IgD-negative memory B cell (primary cell): ENCODE results near the gene FABP7. TPM values are rescaled to one million over a fixed set of nuclear protein-coding genes. Genes with fewer than 3 reads are reported as not detected.
"Not testable (repeated sequence)": the region's sequence is repeated elsewhere in the genome, so short reads cannot be mapped to it uniquely, and the experiment has no call there.

ENCODE experiments used
- H3K27ac Mint-ChIP-seq, 3 donors: one replicate each; pipeline ENCODE4 v1.8.0; 2020 to 2022; ENCODE audit warnings: mild to moderate bottlenecking in 3 of 3, mixed read lengths in 3 of 3, moderate library complexity in 1 of 3
- H3K27me3 Mint-ChIP-seq: one replicate; pipeline ENCODE4 v1.8.0; 2021; ENCODE audit warnings: mixed read lengths
- H3K36me3 Mint-ChIP-seq: one replicate; pipeline ENCODE4 v1.8.0; 2020; ENCODE audit warnings: mild to moderate bottlenecking, mixed read lengths
- H3K4me1 Mint-ChIP-seq, 3 donors: one replicate each; pipeline ENCODE4 v1.8.0; 2020 to 2022; ENCODE audit warnings: mixed read lengths in 3 of 3, mild to moderate bottlenecking in 1 of 3
- H3K4me3 Mint-ChIP-seq, 4 donors: one replicate each; pipeline ENCODE4 v1.8.0; 2020 to 2022; ENCODE audit warnings: mild to moderate bottlenecking in 4 of 4, mixed read lengths in 4 of 4, moderate library complexity in 3 of 4
- H3K9me3 Mint-ChIP-seq, 3 donors: one replicate each; pipeline ENCODE4 v1.8.0; 2020 to 2021; ENCODE audit warnings: mixed read lengths in 3 of 3, mild to moderate bottlenecking in 1 of 3
- polyA plus RNA-seq: library from polyadenylated mRNA; unstranded; fragments of 300-500 nt; fragmentation: Illumina TruSeq; gene quantifications from one replicate; pipeline ENCODE4 v1.2.3, GENCODE V29; 2021

FABP7 gene
- polyA plus RNA-seq: not detected

- H3K27ac Mint-ChIP-seq: no peak within 1 kb of the TSS
- peaks cover 7% of the 10 kb centered on the region for H3K27me3 Mint-ChIP-seq
- no peak within 1 kb of the TSS for H3K4me3 Mint-ChIP-seq
- H3K4me1 Mint-ChIP-seq: peaks cover 0 to 3% (median 0%) of the 10 kb centered on the region in 3 donors
- H3K36me3 Mint-ChIP-seq: peaks cover 2% of the 10 kb centered on the region
- peaks cover 0 to 5% (median 0%) of the 10 kb centered on the region in 3 donors for H3K9me3 Mint-ChIP-seq
Observed at GRCh38 chr6:122779667-122780066, at the start of gene FABP7. TSS of gene FABP7 (plus strand) at chr6:122779716. CDS start at chr6:122779795, 79 bp downstream.

GRCh38 chr6:122730334-122730733, 49.2 kb upstream of the FABP7 start:
- peaks cover 7% of the 10 kb centered on the region for H3K27me3 Mint-ChIP-seq
- no peaks in the 10 kb centered on the region for H3K9me3 Mint-ChIP-seq
- no peak overlapping the region for H3K4me3 Mint-ChIP-seq
- peaks cover 0 to 1% (median 0%) of the 10 kb centered on the region in 3 donors for H3K4me1 Mint-ChIP-seq
- H3K27ac Mint-ChIP-seq: no peak overlapping the region
- H3K36me3 Mint-ChIP-seq: no peaks in the 10 kb centered on the region

GRCh38 chr6:122730775-122731386, 48.6 kb upstream of the FABP7 start:
- H3K9me3 Mint-ChIP-seq: no peaks in the 10 kb centered on the region
- H3K4me1 Mint-ChIP-seq: peaks cover 0 to 1% (median 0%) of the 10 kb centered on the region in 3 donors
- no peaks in the 10 kb centered on the region for H3K36me3 Mint-ChIP-seq
- peaks cover 9% of the 10 kb centered on the region for H3K27me3 Mint-ChIP-seq
- no peak overlapping the region for H3K4me3 Mint-ChIP-seq
- H3K27ac Mint-ChIP-seq: no peak overlapping the region

GRCh38 chr6:122733259-122733658, 46.3 kb upstream of the FABP7 start:
- Mint-ChIP-seq H3K9me3 (no peaks in the 10 kb centered on the region), H3K27ac (no peak overlapping the region), H3K27me3 (peaks cover 9% of the 10 kb centered on the region), H3K36me3 (no peaks in the 10 kb centered on the region), H3K4me3 (no peak overlapping the region), H3K4me1 (peaks cover 0 to 1% (median 0%) of the 10 kb centered on the region in 3 donors)

GRCh38 chr6:122734529-122735395, 44.8 kb upstream of the FABP7 start:
- H3K9me3 Mint-ChIP-seq: no peaks in the 10 kb centered on the region
- H3K4me1 Mint-ChIP-seq: peaks cover 0 to 1% (median 0%) of the 10 kb centered on the region in 3 donors
- no peak overlapping the region for H3K27ac Mint-ChIP-seq
- H3K4me3 Mint-ChIP-seq: no peak overlapping the region
- H3K36me3 Mint-ChIP-seq: no peaks in the 10 kb centered on the region
- H3K27me3 Mint-ChIP-seq: peaks cover 9% of the 10 kb centered on the region

- no peaks in the 10 kb centered on the region for H3K9me3 Mint-ChIP-seq
- H3K27ac Mint-ChIP-seq: no peak overlapping the region
- H3K36me3 Mint-ChIP-seq: no peaks in the 10 kb centered on the region
- no peak overlapping the region for H3K4me3 Mint-ChIP-seq
- peaks cover 3% of the 10 kb centered on the region for H3K27me3 Mint-ChIP-seq
- H3K4me1 Mint-ChIP-seq: no peaks in the 10 kb centered on the region
Observed at GRCh38 chr6:122735582-122735981, 43.9 kb upstream of the FABP7 start.

- H3K36me3 Mint-ChIP-seq: no peaks in the 10 kb centered on the region
- no peak overlapping the region for H3K27ac Mint-ChIP-seq
- H3K4me1 Mint-ChIP-seq: no peaks in the 10 kb centered on the region
- H3K9me3 Mint-ChIP-seq: no peaks in the 10 kb centered on the region
- peaks cover 3% of the 10 kb centered on the region for H3K27me3 Mint-ChIP-seq
- no peak overlapping the region for H3K4me3 Mint-ChIP-seq
Observed at GRCh38 chr6:122736163-122736562, 43.4 kb upstream of the FABP7 start.

GRCh38 chr6:122736616-122737015, 42.9 kb upstream of the FABP7 start:
- Mint-ChIP-seq H3K4me1 (no peaks in the 10 kb centered on the region), H3K4me3 (no peak overlapping the region), H3K36me3 (no peaks in the 10 kb centered on the region), H3K9me3 (no peaks in the 10 kb centered on the region), H3K27ac (no peak overlapping the region), H3K27me3 (peaks cover 3% of the 10 kb centered on the region)

GRCh38 chr6:122740091-122740490, 39.4 kb upstream of the FABP7 start:
- Mint-ChIP-seq H3K27ac (no peak overlapping the region), H3K36me3 (no peaks in the 10 kb centered on the region), H3K27me3 (peaks cover 7% of the 10 kb centered on the region), H3K9me3 (no peaks in the 10 kb centered on the region), H3K4me1 (peaks cover 0 to 5% (median 0%) of the 10 kb centered on the region in 3 donors), H3K4me3 (no peak overlapping the region)

GRCh38 chr6:122740936-122741335, 38.6 kb upstream of the FABP7 start:
- peak overlapping the region in 1 of 4 donors; percentile 28 for H3K4me3 Mint-ChIP-seq
- H3K27me3 Mint-ChIP-seq: peaks cover 4% of the 10 kb centered on the region
- no peak overlapping the region for H3K27ac Mint-ChIP-seq
- H3K4me1 Mint-ChIP-seq: peaks cover 0 to 5% (median 0%) of the 10 kb centered on the region in 3 donors
- no peaks in the 10 kb centered on the region for H3K36me3 Mint-ChIP-seq
- H3K9me3 Mint-ChIP-seq: no peaks in the 10 kb centered on the region

GRCh38 chr6:122744247-122744646, 35.3 kb upstream of the FABP7 start:
- H3K27ac Mint-ChIP-seq, H3K27me3 Mint-ChIP-seq, H3K9me3 Mint-ChIP-seq, H3K36me3 Mint-ChIP-seq, H3K4me3 Mint-ChIP-seq: not testable (repeated sequence)
- H3K4me1 Mint-ChIP-seq: peaks cover 4 to 18% (median 10%) of the 10 kb centered on the region in 3 donors

GRCh38 chr6:122744856-122745255, 34.7 kb upstream of the FABP7 start:
- Mint-ChIP-seq H3K4me1 (peaks cover 4 to 23% (median 12%) of the 10 kb centered on the region in 3 donors), H3K4me3 (peak overlapping the region in 2 of 4 donors; percentile 12 to 39)
- H3K9me3 Mint-ChIP-seq, H3K27ac Mint-ChIP-seq, H3K36me3 Mint-ChIP-seq, H3K27me3 Mint-ChIP-seq: not testable (repeated sequence)

GRCh38 chr6:122746688-122747087, 32.8 kb upstream of the FABP7 start:
- H3K27ac Mint-ChIP-seq: no peak overlapping the region
- peaks cover 15 to 30% (median 25%) of the 10 kb centered on the region in 3 donors for H3K4me1 Mint-ChIP-seq
- peaks cover 4% of the 10 kb centered on the region for H3K27me3 Mint-ChIP-seq
- H3K4me3 Mint-ChIP-seq: no peak overlapping the region
- no peaks in the 10 kb centered on the region for H3K36me3 Mint-ChIP-seq
- H3K9me3 Mint-ChIP-seq: peaks cover 0 to 5% (median 0%) of the 10 kb centered on the region in 3 donors

- peaks cover 4% of the 10 kb centered on the region for H3K27me3 Mint-ChIP-seq
- peaks cover 22 to 36% (median 31%) of the 10 kb centered on the region in 3 donors for H3K4me1 Mint-ChIP-seq
- peak overlapping the region in 1 of 3 donors; percentile 5 for H3K27ac Mint-ChIP-seq
- peak overlapping the region in 2 of 4 donors; percentile 9 to 45 for H3K4me3 Mint-ChIP-seq
- no peaks in the 10 kb centered on the region for H3K36me3 Mint-ChIP-seq
- H3K9me3 Mint-ChIP-seq: peaks cover 0 to 5% (median 0%) of the 10 kb centered on the region in 3 donors
Observed at GRCh38 chr6:122747573-122747972, 31.9 kb upstream of the FABP7 start.

GRCh38 chr6:122748945-122749344, 30.6 kb upstream of the FABP7 start:
- Mint-ChIP-seq H3K4me3 (peak overlapping the region in 1 of 4 donors; percentile 36), H3K4me1 (peaks cover 27 to 45% (median 34%) of the 10 kb centered on the region in 3 donors)
- not testable (repeated sequence) for H3K27me3 Mint-ChIP-seq, H3K27ac Mint-ChIP-seq, H3K9me3 Mint-ChIP-seq, H3K36me3 Mint-ChIP-seq
